ENCODE data around the gene CLUH. TPM values are rescaled to one million over a fixed set of nuclear protein-coding genes. Genes with fewer than 3 reads are reported as not detected.
A peak's percentile ranks its signal among the peaks of the same experiment; 100 is the strongest.

CLUH gene
- total RNA-seq, 2 donors from 2014 or later = 55.5 to 61.8 TPM

- peak; percentile 43 for DNase-seq
Measured at GRCh38 chr17:2694381-2695242, 17.0 kb downstream of the CLUH start.

DNA sequence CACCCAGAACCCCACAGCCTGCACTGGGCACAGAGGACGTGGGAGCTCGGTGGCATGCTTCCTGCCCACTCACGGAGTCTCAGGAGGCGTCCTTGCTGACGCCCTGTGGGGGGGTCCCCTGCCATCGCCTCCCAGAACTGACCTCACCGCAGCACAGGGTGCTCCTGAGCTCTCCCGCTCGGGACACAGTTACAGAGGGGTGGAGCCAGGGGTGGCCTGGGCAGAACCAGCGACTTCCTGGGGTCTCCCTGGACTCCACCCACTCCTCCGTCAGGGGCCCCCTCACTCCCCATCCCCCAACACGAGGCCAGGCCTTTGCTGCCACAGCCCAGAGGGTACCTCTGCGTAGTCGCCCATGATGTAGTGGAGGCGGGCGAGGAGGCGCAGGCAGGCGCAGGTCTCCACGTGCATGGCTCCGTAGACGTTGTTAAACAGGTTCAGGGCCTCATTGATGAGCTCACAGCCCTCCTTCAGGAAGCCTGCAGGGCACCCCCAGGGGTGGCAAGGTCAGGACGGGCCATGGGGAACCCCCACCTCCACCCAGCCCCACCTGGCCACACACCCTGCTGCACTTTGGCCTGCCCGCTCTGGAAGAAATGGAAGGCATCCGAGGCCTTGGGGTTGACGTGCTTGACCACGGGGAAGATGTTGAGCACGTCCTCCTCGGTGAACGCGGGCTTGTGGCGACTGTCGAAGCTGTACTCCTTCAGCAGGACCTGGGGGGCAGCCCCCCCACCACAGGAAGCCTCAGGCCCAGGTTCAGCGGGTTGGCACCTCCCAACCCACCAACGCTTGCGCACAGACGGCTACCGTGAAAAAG, 17.8 kb downstream of the CLUH start:
- H3K4me3 ChIP-seq (ENCODE audit: low read length) = no peak overlapping the region
- WGBS, 2 experiments (ENCODE audit: insufficient coverage in 1 of 2, insufficient read length in 1 of 2) = 93 to 94% methylated on average over 9 to 37 of the region's 37 CpGs
- no peak overlapping the region for H3K27ac ChIP-seq (ENCODE audit: low read depth, low read length)
- Mint-ChIP-seq H3K27me3 (ENCODE audit: insufficient read depth) (no peaks in the 10 kb centered on the region), H3K27ac (no peak overlapping the region), H3K36me3 (ENCODE audit: low read depth) (peaks cover 23% of the 10 kb centered on the region), H3K4me1 (peaks cover 6% of the 10 kb centered on the region), H3K4me3 (no peak overlapping the region), H3K9me3 (no peaks in the 10 kb centered on the region)
- TF ChIP-seq, protein P1, sequence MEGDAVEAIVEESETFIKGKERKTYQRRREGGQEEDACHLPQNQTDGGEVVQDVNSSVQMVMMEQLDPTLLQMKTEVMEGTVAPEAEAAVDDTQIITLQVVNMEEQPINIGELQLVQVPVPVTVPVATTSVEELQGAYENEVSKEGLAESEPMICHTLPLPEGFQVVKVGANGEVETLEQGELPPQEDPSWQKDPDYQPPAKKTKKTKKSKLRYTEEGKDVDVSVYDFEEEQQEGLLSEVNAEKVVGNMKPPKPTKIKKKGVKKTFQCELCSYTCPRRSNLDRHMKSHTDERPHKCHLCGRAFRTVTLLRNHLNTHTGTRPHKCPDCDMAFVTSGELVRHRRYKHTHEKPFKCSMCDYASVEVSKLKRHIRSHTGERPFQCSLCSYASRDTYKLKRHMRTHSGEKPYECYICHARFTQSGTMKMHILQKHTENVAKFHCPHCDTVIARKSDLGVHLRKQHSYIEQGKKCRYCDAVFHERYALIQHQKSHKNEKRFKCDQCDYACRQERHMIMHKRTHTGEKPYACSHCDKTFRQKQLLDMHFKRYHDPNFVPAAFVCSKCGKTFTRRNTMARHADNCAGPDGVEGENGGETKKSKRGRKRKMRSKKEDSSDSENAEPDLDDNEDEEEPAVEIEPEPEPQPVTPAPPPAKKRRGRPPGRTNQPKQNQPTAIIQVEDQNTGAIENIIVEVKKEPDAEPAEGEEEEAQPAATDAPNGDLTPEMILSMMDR (conservative IDR thresholded peaks at IDR 0.05) = no peak
- H3K9me3 ChIP-seq (ENCODE audit: control insufficient read depth, low read length) = no peaks in the 10 kb centered on the region
- peaks cover 10% of the 10 kb centered on the region for H3K36me3 ChIP-seq (ENCODE audit: control insufficient read depth, insufficient read depth, low read length)
- DNase-seq = peak; percentile 48
- H3K27me3 ChIP-seq (ENCODE audit: control insufficient read depth, insufficient read depth, low read length, poor library complexity, severe bottlenecking) = no peaks in the 10 kb centered on the region
- H3K9ac ChIP-seq (ENCODE audit: extremely low read depth, low read length, poor library complexity, severe bottlenecking) = no peak overlapping the region
- no peaks in the 10 kb centered on the region for H3K4me1 ChIP-seq (ENCODE audit: control insufficient read depth, insufficient read depth, low read length)

More at GRCh38 chr17:2694381-2695242, 17.0 kb downstream of the CLUH start:
- Mint-ChIP-seq H3K4me3 (no peak overlapping the region), H3K9me3 (no peaks in the 10 kb centered on the region), H3K36me3 (ENCODE audit: low read depth) (peaks cover 23% of the 10 kb centered on the region), H3K27me3 (ENCODE audit: insufficient read depth) (no peaks in the 10 kb centered on the region), H3K27ac (no peak overlapping the region), H3K4me1 (no peaks in the 10 kb centered on the region)
- Histone ChIP-seq H3K36me3 (ENCODE audit: control insufficient read depth, insufficient read depth, low read length) (peaks cover 12% of the 10 kb centered on the region), H3K4me1 (ENCODE audit: control insufficient read depth, insufficient read depth, low read length) (no peaks in the 10 kb centered on the region), H3K4me3 (ENCODE audit: low read length) (no peak overlapping the region), H3K27me3 (ENCODE audit: control insufficient read depth, insufficient read depth, low read length, poor library complexity, severe bottlenecking) (no peaks in the 10 kb centered on the region), H3K27ac (ENCODE audit: low read depth, low read length) (no peak overlapping the region), H3K9ac (ENCODE audit: extremely low read depth, low read length, poor library complexity, severe bottlenecking) (no peak overlapping the region), H3K9me3 (ENCODE audit: control insufficient read depth, low read length) (no peaks in the 10 kb centered on the region)
- TF ChIP-seq, protein P1 (conservative IDR thresholded peaks at IDR 0.05) = no peak
- WGBS, 2 experiments (ENCODE audit: insufficient coverage in 1 of 2, insufficient read length in 1 of 2) = 93 to 98% methylated on average over 25 to 42 of the region's 42 CpGs

- Histone ChIP-seq H3K27ac (ENCODE audit: low read depth, low read length) (no peak overlapping the region), H3K4me1 (ENCODE audit: control insufficient read depth, insufficient read depth, low read length) (no peaks in the 10 kb centered on the region), H3K4me3 (ENCODE audit: low read length) (no peak overlapping the region), H3K36me3 (ENCODE audit: control insufficient read depth, insufficient read depth, low read length) (no peaks in the 10 kb centered on the region), H3K9ac (ENCODE audit: extremely low read depth, low read length, poor library complexity, severe bottlenecking) (no peak overlapping the region), H3K9me3 (ENCODE audit: control insufficient read depth, low read length) (no peaks in the 10 kb centered on the region), H3K27me3 (ENCODE audit: control insufficient read depth, insufficient read depth, low read length, poor library complexity, severe bottlenecking) (no peaks in the 10 kb centered on the region)
- H3K9me3 Mint-ChIP-seq = no peaks in the 10 kb centered on the region
- no peak for DNase-seq
- H3K27me3 Mint-ChIP-seq (ENCODE audit: insufficient read depth) = no peaks in the 10 kb centered on the region
- H3K27ac Mint-ChIP-seq = no peak overlapping the region
- peaks cover 15% of the 10 kb centered on the region for H3K36me3 Mint-ChIP-seq (ENCODE audit: low read depth)
- WGBS, 2 experiments (ENCODE audit: insufficient coverage in 1 of 2, insufficient read length in 1 of 2) = 95 to 97% methylated on average over 7 to 13 of the region's 14 CpGs
- no peak overlapping the region for H3K4me3 Mint-ChIP-seq
- peaks cover 6% of the 10 kb centered on the region for H3K4me1 Mint-ChIP-seq
- TF ChIP-seq, protein P1 (conservative IDR thresholded peaks at IDR 0.05) = no peak
Measured at GRCh38 chr17:2692781-2693135, 18.8 kb downstream of the CLUH start.

Data from endodermal cell (in vitro differentiated cells).